SU-DHL-6 (cell line): ENCODE measurements around the gene RORC.

Experiments used
- H2AFZ ChIP-seq: fragments of 200-600 bp; sonication (generic); 2 replicates; pipeline ENCODE4 v1.6.1; 2014; ENCODE audit warnings: low read depth, mild to moderate bottlenecking, moderate library complexity, mixed read lengths, antibody characterized with exemption, low read length; ENCODE audit not compliant: severe bottlenecking
- H3F3A ChIP-seq: fragments of 200-600 bp; shearing (Covaris generic); 2 replicates; pipeline ENCODE4 v1.6.0; 2016; ENCODE audit warnings: antibody characterized with exemption, mild to moderate bottlenecking; ENCODE audit not compliant: insufficient read depth
- H3K27ac ChIP-seq: fragments of 200-600 bp; sonication (generic); 2 replicates; pipeline ENCODE4 v1.5.1; 2016; ENCODE audit warnings: low read depth, mild to moderate bottlenecking, low read length, moderate library complexity, mixed read lengths
- H3K27me3 ChIP-seq: fragments of 200-600 bp; sonication (generic), shearing (Covaris generic); 2 replicates; pipeline ENCODE4 v1.6.0; 2014; ENCODE audit warnings: mild to moderate bottlenecking, low read length
- H3K36me3 ChIP-seq: fragments of 200-600 bp; sonication (generic); 2 replicates; pipeline ENCODE4 v1.6.1; 2014; ENCODE audit warnings: mild to moderate bottlenecking, low read length, mixed read lengths
- H3K4me2 ChIP-seq: fragments of 300-600, 200-600 bp; shearing (Covaris generic), sonication (generic); 2 replicates; pipeline ENCODE4 v1.6.0; 2014; ENCODE audit warnings: low read length, low read depth, mild to moderate bottlenecking; ENCODE audit not compliant: poor library complexity, severe bottlenecking
- H3K4me3 ChIP-seq: fragments of 200-600 bp; sonication (generic); 2 replicates; pipeline ENCODE4 v1.5.1; 2014; ENCODE audit warnings: antibody characterized with exemption, low read length, mild to moderate bottlenecking, mixed read lengths; ENCODE audit not compliant: insufficient read depth, poor library complexity, severe bottlenecking
- H3K79me2 ChIP-seq: fragments of 200-600 bp; sonication (generic); 2 replicates; pipeline ENCODE4 v1.6.1; 2014; ENCODE audit warnings: mild to moderate bottlenecking, low read length, moderate library complexity; ENCODE audit not compliant: insufficient read depth
- H3K9ac ChIP-seq: fragments of 200-600 bp; sonication (generic); 2 replicates; pipeline ENCODE4 v1.7.0; 2014; ENCODE audit warnings: mild to moderate bottlenecking, low read length
- H3K9me2 ChIP-seq: fragments of 200-600 bp; sonication (generic); replicated peaks from 2 replicates; pipeline ENCODE4 v1.6.1; 2014; ENCODE audit warnings: low read length; ENCODE audit not compliant: insufficient read depth
- H3K9me3 ChIP-seq: fragments of 200-600 bp; sonication (generic); 2 replicates; pipeline ENCODE4 v1.6.1; 2014; ENCODE audit warnings: low read length, mixed read lengths; ENCODE audit not compliant: insufficient read depth
- H4K20me1 ChIP-seq: fragments of 200-600 bp; sonication (generic); 2 replicates; pipeline ENCODE4 v1.6.1; 2014; ENCODE audit warnings: low read depth, mild to moderate bottlenecking, antibody characterized with exemption, low read length, moderate library complexity, mixed read lengths
- EZH2phosphoT487 ChIP-seq: fragments of 200-600 bp; sonication (generic), shearing (Covaris generic); conservative IDR thresholded peaks from 2 replicates; pipeline ENCODE4 v1.6.1; 2018; ENCODE audit warnings: mild to moderate bottlenecking, antibody characterized with exemption, low read length, moderate library complexity, mixed read lengths
- TF ChIP-seq, protein P1 (sequence below): fragments of 200-600 bp; sonication (generic); IDR thresholded peaks from one replicate; pipeline ENCODE4 v1.5.1; 2017; ENCODE audit warnings: antibody characterized with exemption, mild to moderate bottlenecking, low read length, moderate library complexity; ENCODE audit not compliant: insufficient read depth, poor library complexity, severe bottlenecking

RORC gene

DNA sequence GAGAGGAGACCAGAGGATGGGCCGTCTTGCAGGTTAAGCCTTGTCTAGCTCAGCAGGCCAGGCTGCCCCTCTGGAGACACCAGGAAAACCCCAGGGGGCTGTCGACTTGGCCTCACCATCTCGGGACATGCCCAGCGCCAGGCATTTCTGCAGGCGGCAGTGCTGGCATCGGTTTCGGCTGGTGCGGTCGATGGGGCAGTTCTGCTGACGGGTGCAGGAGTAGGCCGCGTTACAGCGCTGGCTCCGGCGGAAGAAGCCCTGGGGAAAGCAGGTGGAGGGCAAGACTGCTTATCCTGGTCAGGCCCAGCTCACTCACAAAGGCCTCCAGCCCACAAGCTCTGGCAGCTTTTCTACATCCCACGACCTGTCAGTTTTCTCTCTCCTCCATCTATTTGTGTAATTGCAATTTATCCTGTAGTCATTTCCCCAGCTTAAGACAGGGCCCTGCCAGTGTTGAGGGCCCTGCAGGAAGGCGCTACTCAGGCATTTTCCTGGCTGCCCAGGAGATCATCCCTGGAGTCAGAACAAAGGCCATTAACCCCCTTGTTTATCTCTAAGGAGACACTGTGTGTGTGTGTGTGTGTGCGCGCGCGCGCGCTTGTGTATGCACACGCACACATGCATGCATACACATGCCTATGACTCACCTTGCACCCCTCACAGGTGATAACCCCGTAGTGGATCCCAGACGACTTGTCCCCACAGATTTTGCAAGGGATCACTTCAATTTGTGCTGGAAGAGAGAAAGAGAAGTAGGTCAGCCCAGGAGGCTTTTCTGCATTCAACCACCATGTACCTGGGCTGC is 14.9 kb downstream of the RORC start:
- no peak overlapping the region for H3K4me3 ChIP-seq
- H3K9me3 ChIP-seq: no peaks in the 10 kb centered on the region
- H4K20me1 ChIP-seq: no peaks in the 10 kb centered on the region
- no peaks in the 10 kb centered on the region for H3K79me2 ChIP-seq
- no peaks in the 10 kb centered on the region for H3K9me2 ChIP-seq
- no peak overlapping the region for H3K27ac ChIP-seq
- TF ChIP-seq EZH2phosphoT487: no peak
- TF ChIP-seq, protein P1, sequence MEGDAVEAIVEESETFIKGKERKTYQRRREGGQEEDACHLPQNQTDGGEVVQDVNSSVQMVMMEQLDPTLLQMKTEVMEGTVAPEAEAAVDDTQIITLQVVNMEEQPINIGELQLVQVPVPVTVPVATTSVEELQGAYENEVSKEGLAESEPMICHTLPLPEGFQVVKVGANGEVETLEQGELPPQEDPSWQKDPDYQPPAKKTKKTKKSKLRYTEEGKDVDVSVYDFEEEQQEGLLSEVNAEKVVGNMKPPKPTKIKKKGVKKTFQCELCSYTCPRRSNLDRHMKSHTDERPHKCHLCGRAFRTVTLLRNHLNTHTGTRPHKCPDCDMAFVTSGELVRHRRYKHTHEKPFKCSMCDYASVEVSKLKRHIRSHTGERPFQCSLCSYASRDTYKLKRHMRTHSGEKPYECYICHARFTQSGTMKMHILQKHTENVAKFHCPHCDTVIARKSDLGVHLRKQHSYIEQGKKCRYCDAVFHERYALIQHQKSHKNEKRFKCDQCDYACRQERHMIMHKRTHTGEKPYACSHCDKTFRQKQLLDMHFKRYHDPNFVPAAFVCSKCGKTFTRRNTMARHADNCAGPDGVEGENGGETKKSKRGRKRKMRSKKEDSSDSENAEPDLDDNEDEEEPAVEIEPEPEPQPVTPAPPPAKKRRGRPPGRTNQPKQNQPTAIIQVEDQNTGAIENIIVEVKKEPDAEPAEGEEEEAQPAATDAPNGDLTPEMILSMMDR: no peak
- no peak overlapping the region for H3K9ac ChIP-seq
- no peaks in the 10 kb centered on the region for H3F3A ChIP-seq
- H3K4me2 ChIP-seq: no peak overlapping the region
- H3K27me3 ChIP-seq: no peaks in the 10 kb centered on the region
- no peak overlapping the region for H2AFZ ChIP-seq
- no peaks in the 10 kb centered on the region for H3K36me3 ChIP-seq

DNA sequence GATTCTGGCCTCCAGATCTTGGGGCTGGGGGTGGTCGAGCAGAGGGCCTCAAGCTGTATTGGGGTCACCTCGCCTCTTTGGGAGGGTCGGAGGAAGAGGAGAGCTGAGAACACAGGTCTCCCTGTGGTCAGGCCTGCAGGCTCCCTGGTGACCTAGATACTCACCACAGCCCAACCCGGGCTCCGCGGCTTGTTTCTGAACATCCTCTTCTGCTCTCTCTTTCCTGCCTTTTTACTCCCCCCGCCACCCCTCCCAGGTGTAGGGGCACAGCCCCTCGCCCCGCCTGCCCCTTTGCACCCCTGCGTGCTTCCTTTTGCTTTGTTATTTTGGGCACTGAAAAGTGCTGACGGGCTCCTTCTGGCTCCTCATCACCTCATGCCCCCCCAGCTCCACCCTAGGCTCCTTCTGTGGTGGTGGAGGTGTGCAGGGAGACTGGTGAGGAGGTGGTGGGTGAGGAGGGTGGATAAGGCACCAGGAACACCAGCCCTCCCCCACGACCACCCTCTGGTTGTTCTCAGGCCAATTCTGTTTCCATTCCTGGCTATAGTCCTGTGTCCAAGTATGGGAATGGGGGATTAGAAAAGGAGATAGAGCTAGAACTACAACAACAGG is 15.8 kb downstream of the RORC start:
- H3K79me2 ChIP-seq: no peaks in the 10 kb centered on the region
- no peak overlapping the region for H3K9ac ChIP-seq
- no peaks in the 10 kb centered on the region for H3K9me3 ChIP-seq
- no peaks in the 10 kb centered on the region for H3K36me3 ChIP-seq
- no peak overlapping the region for H3K27ac ChIP-seq
- TF ChIP-seq EZH2phosphoT487: no peak
- TF ChIP-seq, protein P1: no peak
- no peaks in the 10 kb centered on the region for H3F3A ChIP-seq
- no peaks in the 10 kb centered on the region for H3K9me2 ChIP-seq
- no peak overlapping the region for H3K4me2 ChIP-seq
- H3K27me3 ChIP-seq: no peaks in the 10 kb centered on the region
- no peaks in the 10 kb centered on the region for H4K20me1 ChIP-seq
- no peak overlapping the region for H2AFZ ChIP-seq
- no peak overlapping the region for H3K4me3 ChIP-seq

- TF ChIP-seq, protein P1: no peak
- TF ChIP-seq EZH2phosphoT487: no peak
- Histone ChIP-seq H3K9ac (no peak overlapping the region), H3K4me3 (no peak overlapping the region), H3K36me3 (no peaks in the 10 kb centered on the region), H2AFZ (no peak overlapping the region), H3F3A (no peaks in the 10 kb centered on the region), H4K20me1 (no peaks in the 10 kb centered on the region), H3K9me3 (no peaks in the 10 kb centered on the region), H3K27ac (no peak overlapping the region), H3K9me2 (no peaks in the 10 kb centered on the region), H3K4me2 (no peak overlapping the region), H3K27me3 (no peaks in the 10 kb centered on the region), H3K79me2 (no peaks in the 10 kb centered on the region)
Observed at GRCh38 chr1:151814971-151815545, 16.5 kb downstream of the RORC start.
